ENCODE results near the gene JAG2.

- TF ChIP-seq CTCF (IDR thresholded peaks at IDR 0.05) (no peak), POLR2A (IDR thresholded peaks at IDR 0.05) (no peak)
Measured at GRCh38 chr14:105201925-105202513, 33.4 kb upstream of the JAG2 start.

Measured in esophagus squamous epithelium (tissue), 4 donors.